SHP77 (cell line): ENCODE data around the gene MLEC.

ENCODE experiments used
- DNase-seq, 2 experiments: peaks; one replicate each; lab custom pipeline; 2025; lab: John Stamatoyannopoulos, UW

MLEC gene

GRCh38 chr12:120741476-120742421 is 54.8 kb downstream of the MLEC start:
- DNase-seq, result no peak

DNA sequence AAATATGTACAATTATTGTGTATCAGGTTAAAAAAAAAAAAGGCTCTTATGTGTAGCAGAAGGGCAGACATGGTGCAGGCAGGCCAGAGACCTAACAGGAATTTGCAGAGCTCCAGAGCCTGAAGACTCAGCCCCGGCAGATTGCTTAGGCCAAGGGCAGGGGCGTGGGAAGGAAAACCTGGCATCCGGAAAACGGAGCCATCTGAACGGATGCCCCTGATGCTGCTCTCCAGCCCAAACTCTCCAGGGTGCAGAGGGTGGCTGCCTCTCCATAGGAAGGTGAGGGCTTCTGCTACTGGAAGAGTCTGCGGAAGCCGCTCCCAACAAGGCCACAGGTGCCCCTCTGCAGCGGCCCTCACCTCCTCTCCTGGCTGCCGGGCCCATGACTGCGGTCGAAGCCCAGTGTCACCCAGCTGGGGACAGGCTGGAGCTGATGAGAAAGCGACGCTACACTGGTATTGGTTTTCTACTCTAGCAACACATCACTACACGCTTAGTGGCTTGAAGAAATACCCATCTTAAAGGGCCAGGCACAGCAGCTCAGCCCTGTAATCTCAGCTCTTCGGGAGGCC is 58.1 kb downstream of the MLEC start:
- no peak for DNase-seq

GRCh38 chr12:120748242-120748641 is 61.3 kb downstream of the MLEC start:
- no peak for DNase-seq

DNA sequence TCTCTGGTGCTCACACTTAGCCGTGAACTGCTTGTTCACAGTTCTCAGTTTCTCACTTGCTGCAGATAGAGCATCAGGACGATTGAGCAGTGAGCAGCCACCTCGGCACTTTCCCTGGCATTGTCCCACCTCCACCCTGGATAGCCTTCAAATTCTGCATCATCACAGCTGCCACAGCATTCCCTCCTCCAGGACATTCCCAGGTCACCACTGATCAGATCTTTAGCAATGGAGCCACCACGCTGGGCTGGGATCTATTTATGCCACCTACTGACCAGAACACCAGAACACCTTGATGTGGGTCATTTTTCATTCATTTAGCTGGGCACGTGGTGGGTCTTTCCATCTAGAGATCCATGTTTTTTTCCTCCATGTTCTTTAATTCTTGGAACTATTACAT is 62.3 kb downstream of the MLEC start:
- no peak for DNase-seq

DNA sequence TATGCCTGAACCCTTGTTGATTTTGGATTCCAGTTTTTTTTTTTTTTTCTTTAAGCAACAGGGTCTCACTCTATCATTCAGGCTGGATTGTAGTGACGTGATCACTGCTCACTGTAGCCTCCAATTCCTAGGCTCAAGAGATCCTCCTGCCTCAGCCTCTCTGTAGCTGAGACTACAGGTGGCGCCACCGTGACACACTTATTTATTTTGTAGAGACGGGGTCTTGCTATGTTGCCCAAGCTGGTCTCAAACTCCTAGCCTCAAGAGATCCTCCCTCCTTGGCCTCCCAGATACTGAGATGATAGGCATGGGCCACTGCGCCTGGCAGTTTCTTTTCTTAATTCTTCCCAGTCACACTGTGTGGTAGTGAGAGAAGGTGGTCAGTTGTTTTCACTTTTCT is 63.9 kb downstream of the MLEC start:
- no peak for DNase-seq

GRCh38 chr12:120751389-120751788 is 64.4 kb downstream of the MLEC start:
- no peak for DNase-seq
